ENCODE measurements around the gene BPGM.

Gene BPGM

GRCh38 chr7:134618756-134619530 is 27.7 kb upstream of the BPGM start:
- H3K27me3 ChIP-seq (replicated peaks; ENCODE audit: control insufficient read depth, insufficient read depth, low read length, poor library complexity, severe bottlenecking): no peaks in the 10 kb centered on the region
- no peaks in the 10 kb centered on the region for H3K4me1 ChIP-seq (ENCODE audit: control insufficient read depth, insufficient read depth, low read length, poor library complexity, severe bottlenecking)
- H3K36me3 ChIP-seq (ENCODE audit: control insufficient read depth, insufficient read depth, low read length): no peaks in the 10 kb centered on the region
- DNase-seq: no peak
- H3K9me3 ChIP-seq (ENCODE audit: control insufficient read depth, low read length): no peaks in the 10 kb centered on the region
- no peak overlapping the region for H3K4me3 ChIP-seq (ENCODE audit: insufficient read depth, low read depth, low read length, poor library complexity, severe bottlenecking)
- H3K27ac ChIP-seq (ENCODE audit: insufficient read depth, low read length, poor library complexity, severe bottlenecking): no peak overlapping the region

- no peak overlapping the region for H3K4me3 ChIP-seq (ENCODE audit: insufficient read depth, low read depth, low read length, poor library complexity, severe bottlenecking)
- no peaks in the 10 kb centered on the region for H3K4me1 ChIP-seq (ENCODE audit: control insufficient read depth, insufficient read depth, low read length, poor library complexity, severe bottlenecking)
- no peaks in the 10 kb centered on the region for H3K36me3 ChIP-seq (ENCODE audit: control insufficient read depth, insufficient read depth, low read length)
- H3K9me3 ChIP-seq (ENCODE audit: control insufficient read depth, low read length): no peaks in the 10 kb centered on the region
- DNase-seq: no peak
- H3K27ac ChIP-seq (ENCODE audit: insufficient read depth, low read length, poor library complexity, severe bottlenecking): no peak overlapping the region
- H3K27me3 ChIP-seq (replicated peaks; ENCODE audit: control insufficient read depth, insufficient read depth, low read length, poor library complexity, severe bottlenecking): no peaks in the 10 kb centered on the region
These were observed 26.9 kb upstream of the BPGM start for GRCh38 chr7:134619627-134620331.

GRCh38 chr7:134622303-134622995 is 24.2 kb upstream of the BPGM start:
- H3K4me3 ChIP-seq (ENCODE audit: insufficient read depth, low read depth, low read length, poor library complexity, severe bottlenecking): no peak overlapping the region
- DNase-seq: no peak
- H3K36me3 ChIP-seq (ENCODE audit: control insufficient read depth, insufficient read depth, low read length): no peaks in the 10 kb centered on the region
- no peaks in the 10 kb centered on the region for H3K4me1 ChIP-seq (ENCODE audit: control insufficient read depth, insufficient read depth, low read length, poor library complexity, severe bottlenecking)
- no peaks in the 10 kb centered on the region for H3K27me3 ChIP-seq (replicated peaks; ENCODE audit: control insufficient read depth, insufficient read depth, low read length, poor library complexity, severe bottlenecking)
- H3K27ac ChIP-seq (ENCODE audit: insufficient read depth, low read length, poor library complexity, severe bottlenecking): no peak overlapping the region
- no peaks in the 10 kb centered on the region for H3K9me3 ChIP-seq (ENCODE audit: control insufficient read depth, low read length)

- DNase-seq: no peak
- Histone ChIP-seq H3K9me3 (ENCODE audit: control insufficient read depth, low read length) (no peaks in the 10 kb centered on the region), H3K27me3 (replicated peaks; ENCODE audit: control insufficient read depth, insufficient read depth, low read length, poor library complexity, severe bottlenecking) (no peaks in the 10 kb centered on the region), H3K36me3 (ENCODE audit: control insufficient read depth, insufficient read depth, low read length) (no peaks in the 10 kb centered on the region), H3K4me1 (ENCODE audit: control insufficient read depth, insufficient read depth, low read length, poor library complexity, severe bottlenecking) (no peaks in the 10 kb centered on the region), H3K4me3 (ENCODE audit: insufficient read depth, low read depth, low read length, poor library complexity, severe bottlenecking) (no peak overlapping the region), H3K27ac (ENCODE audit: insufficient read depth, low read length, poor library complexity, severe bottlenecking) (no peak overlapping the region)
These were observed 23.5 kb upstream of the BPGM start for GRCh38 chr7:134623193-134623592.

GRCh38 chr7:134625550-134625949 is 21.1 kb upstream of the BPGM start:
- H3K4me1 ChIP-seq (ENCODE audit: control insufficient read depth, insufficient read depth, low read length, poor library complexity, severe bottlenecking): no peaks in the 10 kb centered on the region
- no peak for DNase-seq
- H3K4me3 ChIP-seq (ENCODE audit: insufficient read depth, low read depth, low read length, poor library complexity, severe bottlenecking): no peak overlapping the region
- H3K27ac ChIP-seq (ENCODE audit: insufficient read depth, low read length, poor library complexity, severe bottlenecking): no peak overlapping the region
- H3K9me3 ChIP-seq (ENCODE audit: control insufficient read depth, low read length): no peaks in the 10 kb centered on the region
- H3K36me3 ChIP-seq (ENCODE audit: control insufficient read depth, insufficient read depth, low read length): no peaks in the 10 kb centered on the region
- peaks cover 8% of the 10 kb centered on the region for H3K27me3 ChIP-seq (replicated peaks; ENCODE audit: control insufficient read depth, insufficient read depth, low read length, poor library complexity, severe bottlenecking)

GRCh38 chr7:134627109-134627774 is 19.4 kb upstream of the BPGM start:
- no peaks in the 10 kb centered on the region for H3K9me3 ChIP-seq (ENCODE audit: control insufficient read depth, low read length)
- no peak overlapping the region for H3K4me3 ChIP-seq (ENCODE audit: insufficient read depth, low read depth, low read length, poor library complexity, severe bottlenecking)
- DNase-seq: no peak
- H3K27ac ChIP-seq (ENCODE audit: insufficient read depth, low read length, poor library complexity, severe bottlenecking): no peak overlapping the region
- H3K27me3 ChIP-seq (replicated peaks; ENCODE audit: control insufficient read depth, insufficient read depth, low read length, poor library complexity, severe bottlenecking): peaks cover 8% of the 10 kb centered on the region
- no peaks in the 10 kb centered on the region for H3K4me1 ChIP-seq (ENCODE audit: control insufficient read depth, insufficient read depth, low read length, poor library complexity, severe bottlenecking)
- H3K36me3 ChIP-seq (ENCODE audit: control insufficient read depth, insufficient read depth, low read length): no peaks in the 10 kb centered on the region

GRCh38 chr7:134627775-134628153 is 18.9 kb upstream of the BPGM start:
- Histone ChIP-seq H3K27ac (ENCODE audit: insufficient read depth, low read length, poor library complexity, severe bottlenecking) (no peak overlapping the region), H3K36me3 (ENCODE audit: control insufficient read depth, insufficient read depth, low read length) (no peaks in the 10 kb centered on the region), H3K9me3 (ENCODE audit: control insufficient read depth, low read length) (no peaks in the 10 kb centered on the region), H3K27me3 (replicated peaks; ENCODE audit: control insufficient read depth, insufficient read depth, low read length, poor library complexity, severe bottlenecking) (peaks cover 8% of the 10 kb centered on the region), H3K4me1 (ENCODE audit: control insufficient read depth, insufficient read depth, low read length, poor library complexity, severe bottlenecking) (no peaks in the 10 kb centered on the region), H3K4me3 (ENCODE audit: insufficient read depth, low read depth, low read length, poor library complexity, severe bottlenecking) (no peak overlapping the region)
- no peak for DNase-seq

- no peaks in the 10 kb centered on the region for H3K9me3 ChIP-seq (ENCODE audit: control insufficient read depth, low read length)
- H3K4me1 ChIP-seq (ENCODE audit: control insufficient read depth, insufficient read depth, low read length, poor library complexity, severe bottlenecking): no peaks in the 10 kb centered on the region
- H3K36me3 ChIP-seq (ENCODE audit: control insufficient read depth, insufficient read depth, low read length): no peaks in the 10 kb centered on the region
- H3K27me3 ChIP-seq (replicated peaks; ENCODE audit: control insufficient read depth, insufficient read depth, low read length, poor library complexity, severe bottlenecking): peaks cover 8% of the 10 kb centered on the region
- H3K4me3 ChIP-seq (ENCODE audit: insufficient read depth, low read depth, low read length, poor library complexity, severe bottlenecking): no peak overlapping the region
- H3K27ac ChIP-seq (ENCODE audit: insufficient read depth, low read length, poor library complexity, severe bottlenecking): no peak overlapping the region
- no peak for DNase-seq
These were observed 17.2 kb upstream of the BPGM start for GRCh38 chr7:134629445-134629844.

GRCh38 chr7:134630237-134630636 is 16.4 kb upstream of the BPGM start:
- no peaks in the 10 kb centered on the region for H3K9me3 ChIP-seq (ENCODE audit: control insufficient read depth, low read length)
- no peak overlapping the region for H3K27ac ChIP-seq (ENCODE audit: insufficient read depth, low read length, poor library complexity, severe bottlenecking)

More at GRCh38 chr7:134630237-134630636, 16.4 kb upstream of the BPGM start:
- H3K4me3 ChIP-seq (ENCODE audit: insufficient read depth, low read depth, low read length, poor library complexity, severe bottlenecking): no peak overlapping the region
- no peaks in the 10 kb centered on the region for H3K36me3 ChIP-seq (ENCODE audit: control insufficient read depth, insufficient read depth, low read length)
- H3K27me3 ChIP-seq (replicated peaks; ENCODE audit: control insufficient read depth, insufficient read depth, low read length, poor library complexity, severe bottlenecking): peaks cover 8% of the 10 kb centered on the region
- no peak for DNase-seq
- no peaks in the 10 kb centered on the region for H3K4me1 ChIP-seq (ENCODE audit: control insufficient read depth, insufficient read depth, low read length, poor library complexity, severe bottlenecking)
